Vagina (tissue), 2 donors: Measurements from ENCODE around the gene SOS1. TPM values are rescaled to one million over a fixed set of nuclear protein-coding genes. Genes with fewer than 3 reads are reported as not detected.

Source experiments
- DNase-seq, 2 donors: peaks; one replicate each; pipeline ENCODE4 v3.0.0-alpha.2; 2017; ENCODE audit errors: extremely low spot score in 2 of 2
- H3K27ac ChIP-seq: fragments of 200-600 bp; sonication (generic); one replicate; pipeline ENCODE4 v1.5.1; 2019
- H3K27me3 ChIP-seq: fragments of 200-600 bp; sonication (generic); one replicate; pipeline ENCODE4 v1.5.1; 2019
- H3K36me3 ChIP-seq, 2 donors: fragments of 200-600 bp; sonication (generic); one replicate each; pipeline ENCODE4 v1.5.1; 2017 to 2019
- H3K4me1 ChIP-seq: fragments of 200-600 bp; sonication (generic); one replicate; pipeline ENCODE4 v1.5.1; 2019
- H3K4me3 ChIP-seq, 2 donors: fragments of 200-600 bp; sonication (generic); 1 replicate in 1 of 2; 2 replicates in 1 of 2; pipeline ENCODE4 v1.5.1; 2016 to 2019
- H3K9me3 ChIP-seq: fragments of 200-600 bp; sonication (generic); one replicate; pipeline ENCODE4 v1.5.1; 2019
- POLR2A ChIP-seq, 2 donors: fragments of 450-650 bp; IDR thresholded peaks; one replicate each; pipeline ENCODE4 v1.6.1; 2017; ENCODE audit warnings: antibody characterized with exemption in 2 of 2, mild to moderate bottlenecking in 2 of 2, moderate library complexity in 2 of 2
- POLR2AphosphoS5 ChIP-seq, 2 donors: sonication (generic); formaldehyde crosslinking; IDR thresholded peaks; one replicate each; pipeline ENCODE4 v1.9.0; 2017; ENCODE audit warnings: antibody characterized with exemption in 2 of 2, mild to moderate bottlenecking in 2 of 2, low read depth in 1 of 2; ENCODE audit not compliant: insufficient read depth in 1 of 2
- intact Hi-C: fragments of 100-400 bp; cut with DNase I; formaldehyde crosslinking; loops from one replicate; pipeline ENCODE4 v1.15.1; 2023
- total RNA-seq: library from RNA; depleted of rRNA; stranded (reverse); fragments of >200 nt; gene quantifications from one replicate; pipeline ENCODE4 v1.2.3, GENCODE V29; 2016
- TF ChIP-seq, protein P1 (sequence below), 3 experiments: fragments of 450-650 bp in 2 of 3; fragments of 200-600 bp in 1 of 3; sonication (generic) in 1 of 3; IDR thresholded peaks; one replicate each; pipeline ENCODE4 v1.5.1; 2017 to 2019; ENCODE audit warnings: antibody characterized with exemption in 3 of 3, mild to moderate bottlenecking in 2 of 3, moderate library complexity in 2 of 3

SOS1 gene
- 20.1 TPM for total RNA-seq

DNA sequence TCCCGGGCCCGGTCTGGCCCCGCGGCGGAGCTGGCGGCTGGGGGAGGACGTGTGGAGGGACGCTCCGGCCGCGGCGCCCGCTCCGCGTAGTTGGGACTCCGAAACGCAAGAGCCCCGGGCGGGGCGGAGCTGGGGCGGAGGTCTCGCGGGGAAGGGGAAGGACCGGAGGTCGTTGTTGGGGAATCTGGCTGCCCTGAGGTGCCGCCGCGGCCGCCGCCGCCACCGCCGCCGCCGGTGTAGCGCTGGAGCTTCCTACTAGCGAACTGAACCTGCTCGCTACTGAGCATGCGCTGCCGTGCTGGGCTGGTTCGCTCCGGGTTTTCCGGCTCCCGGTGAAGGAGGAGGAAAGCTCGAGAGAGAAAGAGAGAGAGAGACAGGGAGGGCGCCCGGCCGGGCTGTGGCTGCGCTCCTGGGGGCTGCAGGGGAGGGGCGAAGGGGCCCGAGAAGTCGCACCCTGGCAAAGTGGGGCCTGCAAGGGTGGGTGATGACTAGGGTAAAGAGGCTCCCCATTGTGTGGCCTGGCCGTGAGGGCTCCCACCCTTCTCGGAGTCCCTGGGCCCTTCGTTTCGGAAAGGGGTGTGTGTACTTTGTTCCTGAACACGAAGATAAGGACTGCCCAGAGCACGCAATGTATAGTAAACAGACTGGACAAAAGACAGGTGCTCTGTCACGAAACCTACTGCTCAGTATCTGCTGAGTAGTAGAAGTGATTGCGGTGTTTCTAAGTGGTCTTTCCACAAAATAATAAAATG, at the start of gene SOS1:
Gene SOS1, minus strand, starts transcription at position 281 of the 752 bp plus-strand sequence. CDS start 629 bp downstream, outside the sequence.
- H3K36me3 ChIP-seq, result no peaks in the 10 kb centered on the region
- no peaks in the 10 kb centered on the region for H3K27me3 ChIP-seq
- H3K9me3 ChIP-seq, result no peaks in the 10 kb centered on the region
- peak within 1 kb of the TSS; percentile 72 to 93 for H3K4me3 ChIP-seq
- H3K4me1 ChIP-seq, result peaks cover 61% of the 10 kb centered on the region
- intact Hi-C loops, result loop anchor here (5.0 kb wide), 1 partner anchor 106 kb away; no protein-coding TSS in a partner anchor
- peak within 1 kb of the TSS; percentile 99 for H3K27ac ChIP-seq
- peak; percentile 93 to 96 for DNase-seq
- TF ChIP-seq, protein P1, sequence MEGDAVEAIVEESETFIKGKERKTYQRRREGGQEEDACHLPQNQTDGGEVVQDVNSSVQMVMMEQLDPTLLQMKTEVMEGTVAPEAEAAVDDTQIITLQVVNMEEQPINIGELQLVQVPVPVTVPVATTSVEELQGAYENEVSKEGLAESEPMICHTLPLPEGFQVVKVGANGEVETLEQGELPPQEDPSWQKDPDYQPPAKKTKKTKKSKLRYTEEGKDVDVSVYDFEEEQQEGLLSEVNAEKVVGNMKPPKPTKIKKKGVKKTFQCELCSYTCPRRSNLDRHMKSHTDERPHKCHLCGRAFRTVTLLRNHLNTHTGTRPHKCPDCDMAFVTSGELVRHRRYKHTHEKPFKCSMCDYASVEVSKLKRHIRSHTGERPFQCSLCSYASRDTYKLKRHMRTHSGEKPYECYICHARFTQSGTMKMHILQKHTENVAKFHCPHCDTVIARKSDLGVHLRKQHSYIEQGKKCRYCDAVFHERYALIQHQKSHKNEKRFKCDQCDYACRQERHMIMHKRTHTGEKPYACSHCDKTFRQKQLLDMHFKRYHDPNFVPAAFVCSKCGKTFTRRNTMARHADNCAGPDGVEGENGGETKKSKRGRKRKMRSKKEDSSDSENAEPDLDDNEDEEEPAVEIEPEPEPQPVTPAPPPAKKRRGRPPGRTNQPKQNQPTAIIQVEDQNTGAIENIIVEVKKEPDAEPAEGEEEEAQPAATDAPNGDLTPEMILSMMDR (IDR thresholded peaks at IDR 0.05), result no peak
- TF ChIP-seq POLR2AphosphoS5 (IDR thresholded peaks at IDR 0.05; ENCODE audit: insufficient read depth in 1 of 2, low read depth in 1 of 2), result peak; percentile 92 to 94
- peak in 1 of 2 donors; percentile 90 for TF ChIP-seq POLR2A (IDR thresholded peaks at IDR 0.05)

DNA sequence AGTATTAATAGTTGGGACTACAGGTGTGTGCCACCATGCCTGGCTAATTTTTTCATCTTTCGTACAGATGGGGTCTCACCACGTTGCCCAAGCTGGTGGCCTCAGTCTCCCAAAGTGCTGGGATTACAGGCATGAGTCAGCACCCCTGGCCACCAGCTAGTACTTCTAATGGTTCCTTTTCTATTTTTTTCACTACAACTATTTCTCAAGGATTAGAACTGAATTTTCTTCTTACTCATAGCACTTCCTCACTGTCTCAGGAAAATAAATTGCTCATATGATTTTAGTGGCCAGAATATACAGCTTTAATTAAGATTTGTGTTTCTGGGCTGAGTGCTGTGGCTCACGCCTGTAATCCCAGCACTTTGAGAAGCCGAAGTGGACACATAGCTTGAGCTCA, 43.2 kb upstream of the SOS1 start:
- TF ChIP-seq POLR2AphosphoS5 (IDR thresholded peaks at IDR 0.05; ENCODE audit: insufficient read depth in 1 of 2, low read depth in 1 of 2), result no peak
- TF ChIP-seq, protein P1 (IDR thresholded peaks at IDR 0.05), result no peak
- TF ChIP-seq POLR2A (IDR thresholded peaks at IDR 0.05), result no peak
- Histone ChIP-seq H3K4me1 (no peaks in the 10 kb centered on the region), H3K4me3 (no peak overlapping the region), H3K27ac (no peak overlapping the region), H3K27me3 (no peaks in the 10 kb centered on the region), H3K36me3 (no peaks in the 10 kb centered on the region), H3K9me3 (no peaks in the 10 kb centered on the region)
- intact Hi-C loops, result no loop called here
- no peak for DNase-seq

DNA sequence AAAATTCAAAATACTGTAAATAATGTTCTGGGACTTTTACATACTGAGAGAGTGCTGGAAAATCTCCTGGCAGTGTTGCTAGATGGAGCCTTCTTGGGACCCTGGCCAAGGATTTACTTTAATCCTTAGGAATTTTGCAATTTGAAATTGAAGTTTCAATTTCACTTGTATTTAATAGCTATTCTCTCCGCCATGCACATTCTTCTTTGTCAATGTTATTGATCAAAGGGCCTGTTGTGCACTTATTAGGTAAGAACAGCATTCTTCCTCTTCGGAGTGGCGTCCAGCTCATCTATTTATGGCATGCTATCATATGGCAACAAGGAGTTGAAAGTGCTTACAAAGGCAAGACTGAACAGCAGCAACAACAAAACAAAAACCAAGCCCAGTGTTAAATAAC, 40.1 kb upstream of the SOS1 start:
- Histone ChIP-seq H3K36me3 (no peaks in the 10 kb centered on the region), H3K4me3 (no peak overlapping the region), H3K27me3 (no peaks in the 10 kb centered on the region), H3K27ac (no peak overlapping the region), H3K4me1 (no peaks in the 10 kb centered on the region), H3K9me3 (no peaks in the 10 kb centered on the region)
- intact Hi-C loops, result no loop called here
- TF ChIP-seq, protein P1 (IDR thresholded peaks at IDR 0.05), result no peak
- TF ChIP-seq POLR2AphosphoS5 (IDR thresholded peaks at IDR 0.05; ENCODE audit: insufficient read depth in 1 of 2, low read depth in 1 of 2), result no peak
- DNase-seq, result no peak

DNA sequence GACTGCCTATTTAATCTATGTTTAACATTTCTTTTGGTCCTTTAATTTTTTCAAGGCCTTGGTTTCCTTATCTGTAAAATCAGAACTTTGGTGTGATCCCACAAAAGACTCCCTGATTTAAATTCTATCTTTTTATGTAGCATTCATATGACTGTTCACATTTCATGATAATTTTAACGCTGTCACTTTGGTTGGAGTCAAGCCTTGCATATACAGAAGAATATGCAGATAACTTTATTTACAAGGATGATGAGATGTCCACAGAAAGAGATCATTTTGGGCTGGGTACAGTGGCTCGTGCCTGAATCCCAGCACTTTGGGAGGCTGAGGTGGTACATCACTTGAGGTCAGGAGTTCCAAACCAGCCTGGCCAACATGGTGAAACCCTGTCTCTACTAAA, 38.4 kb upstream of the SOS1 start:
- H3K4me1 ChIP-seq, result no peaks in the 10 kb centered on the region
- no peaks in the 10 kb centered on the region for H3K36me3 ChIP-seq
- H3K9me3 ChIP-seq, result no peaks in the 10 kb centered on the region
- DNase-seq, result no peak
- H3K27ac ChIP-seq, result no peak overlapping the region
- H3K27me3 ChIP-seq, result no peaks in the 10 kb centered on the region
- TF ChIP-seq POLR2AphosphoS5 (IDR thresholded peaks at IDR 0.05; ENCODE audit: insufficient read depth in 1 of 2, low read depth in 1 of 2) (no peak), POLR2A (IDR thresholded peaks at IDR 0.05) (no peak)
- TF ChIP-seq, protein P1 (IDR thresholded peaks at IDR 0.05), result no peak
- intact Hi-C loops, result loop anchor here (10.0 kb wide), 1 partner anchor 776 kb away; no protein-coding TSS in a partner anchor
- no peak overlapping the region for H3K4me3 ChIP-seq

DNA sequence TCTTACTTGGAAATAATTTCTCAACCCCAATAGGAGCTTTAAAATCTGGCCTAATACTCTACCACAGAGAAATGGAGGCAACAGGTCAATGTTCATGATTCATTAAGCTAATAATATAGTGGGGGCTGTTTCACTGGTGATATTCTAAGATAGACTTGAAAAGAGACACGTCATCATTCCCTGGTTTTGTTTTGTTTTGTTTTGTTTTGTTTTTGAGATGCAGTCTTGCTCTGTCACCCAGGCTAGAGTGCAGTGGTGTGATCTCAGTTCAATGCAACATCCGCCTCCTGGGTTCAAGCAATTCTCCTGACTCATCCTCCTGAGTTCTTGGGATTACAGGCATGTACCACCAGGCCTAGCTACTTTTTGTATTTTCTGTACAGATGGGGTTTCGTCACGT, 37.5 kb upstream of the SOS1 start:
- Histone ChIP-seq H3K27ac (no peak overlapping the region), H3K4me1 (no peaks in the 10 kb centered on the region), H3K4me3 (no peak overlapping the region), H3K9me3 (no peaks in the 10 kb centered on the region), H3K36me3 (no peaks in the 10 kb centered on the region), H3K27me3 (no peaks in the 10 kb centered on the region)
- TF ChIP-seq POLR2AphosphoS5 (IDR thresholded peaks at IDR 0.05; ENCODE audit: insufficient read depth in 1 of 2, low read depth in 1 of 2) (no peak), POLR2A (IDR thresholded peaks at IDR 0.05) (no peak)
- TF ChIP-seq, protein P1 (IDR thresholded peaks at IDR 0.05), result no peak
- intact Hi-C loops, result loop anchor here (10.0 kb wide), 1 partner anchor 776 kb away; no protein-coding TSS in a partner anchor
- DNase-seq, result no peak
